ENCODE results near the gene PTPRA.
A peak's percentile ranks its signal among the peaks of the same experiment; 100 is the strongest.
"Not testable (repeated sequence)": the region's sequence is repeated elsewhere in the genome, so short reads cannot be mapped to it uniquely, and the experiment has no call there.

Gene PTPRA

GRCh38 chr20:2873010-2873746 is at the start of gene PTPRA:
PTPRA (plus strand) TSS chr20:2873481; CDS start chr20:2964278, 90,797 bp downstream.
- peak; percentile 89 for DNase-seq

- no peak for DNase-seq
These were observed 47.5 kb upstream of the PTPRA start for GRCh38 chr20:2825761-2826160.

- no peak for DNase-seq
These were observed 46.6 kb upstream of the PTPRA start for GRCh38 chr20:2826655-2827054.

- DNase-seq, result no peak
These were observed 43.9 kb upstream of the PTPRA start for GRCh38 chr20:2829376-2829775.

- not testable (repeated sequence) for DNase-seq
These were observed 42.1 kb upstream of the PTPRA start for GRCh38 chr20:2831206-2831605.

- DNase-seq, result peak; percentile 40
These were observed 39.5 kb upstream of the PTPRA start for GRCh38 chr20:2833761-2834160.

GRCh38 chr20:2834401-2835110 is 38.7 kb upstream of the PTPRA start:
- peak; percentile 67 for DNase-seq

GRCh38 chr20:2835331-2835796 is 37.9 kb upstream of the PTPRA start:
- DNase-seq, result no peak

- DNase-seq, result no peak
These were observed 37.2 kb upstream of the PTPRA start for GRCh38 chr20:2836035-2836434.

- no peak for DNase-seq
These were observed 35.9 kb upstream of the PTPRA start for GRCh38 chr20:2837221-2837960.

GRCh38 chr20:2838170-2838797 is 35.0 kb upstream of the PTPRA start:
- no peak for DNase-seq

- no peak for DNase-seq
These were observed 34.2 kb upstream of the PTPRA start for GRCh38 chr20:2838847-2839671.

GRCh38 chr20:2839732-2840137 is 33.5 kb upstream of the PTPRA start:
- DNase-seq, result no peak

- DNase-seq, result peak; percentile 72
These were observed 32.9 kb upstream of the PTPRA start, which contains the start of the genes PCED1A and VPS16 for GRCh38 chr20:2840138-2840966. PCED1A (minus strand) TSS chr20:2840655; CDS start chr20:2839912, 743 bp downstream. VPS16 (plus strand) TSS chr20:2840745; CDS start chr20:2840775, 30 bp downstream.

- DNase-seq, result no peak
These were observed 32.2 kb upstream of the PTPRA start for GRCh38 chr20:2840967-2841531.

GRCh38 chr20:2845607-2846006 is 27.7 kb upstream of the PTPRA start:
- DNase-seq, result peak; percentile 18

- DNase-seq, result no peak
These were observed 26.6 kb upstream of the PTPRA start for GRCh38 chr20:2846698-2847097.

- no peak for DNase-seq
These were observed 25.5 kb upstream of the PTPRA start for GRCh38 chr20:2847802-2848201.

- DNase-seq, result no peak
These were observed 23.8 kb upstream of the PTPRA start for GRCh38 chr20:2849529-2849928.

GRCh38 chr20:2851086-2851485 is 22.2 kb upstream of the PTPRA start:
- DNase-seq, result no peak

GRCh38 chr20:2858591-2858990 is 14.7 kb upstream of the PTPRA start:
- DNase-seq, result no peak
